Mucosa of rectum (tissue), 2 donors: ENCODE results near the gene ZNF24.

Experiments used
- H3K27ac ChIP-seq, 2 donors: one replicate each; pipeline ENCODE4 v1.7.0; 2013; ENCODE audit warnings: inconsistent platforms in 2 of 2, low read depth in 2 of 2, low read length in 2 of 2
- H3K27me3 ChIP-seq, 2 donors: one replicate each; pipeline ENCODE4 v1.7.0; 2013; ENCODE audit warnings: low read length in 2 of 2; ENCODE audit not compliant: control insufficient read depth in 2 of 2, insufficient read depth in 2 of 2
- H3K36me3 ChIP-seq, 2 donors: one replicate each; pipeline ENCODE4 v1.7.0; 2013; ENCODE audit warnings: low read length in 2 of 2; ENCODE audit not compliant: control insufficient read depth in 2 of 2, insufficient read depth in 2 of 2
- H3K4me1 ChIP-seq, 2 donors: one replicate each; pipeline ENCODE4 v1.7.0; 2013; ENCODE audit warnings: low read length in 2 of 2, mild to moderate bottlenecking in 1 of 2; ENCODE audit not compliant: control insufficient read depth in 2 of 2, insufficient read depth in 2 of 2
- H3K4me3 ChIP-seq, 2 donors: one replicate each; pipeline ENCODE4 v1.7.0; 2013; ENCODE audit warnings: low read length in 2 of 2
- H3K9ac ChIP-seq, 2 donors: one replicate each; pipeline ENCODE4 v1.7.0; 2013; ENCODE audit warnings: low read length in 2 of 2, low read depth in 1 of 2, mild to moderate bottlenecking in 1 of 2
- H3K9me3 ChIP-seq, 2 donors: one replicate each; pipeline ENCODE4 v1.7.0; 2013; ENCODE audit warnings: low read length in 2 of 2; ENCODE audit not compliant: control insufficient read depth in 2 of 2
- donor health status: healthy.
- donor health status: Normal muscosa, but diverticular disease.

The ZNF24 gene

DNA sequence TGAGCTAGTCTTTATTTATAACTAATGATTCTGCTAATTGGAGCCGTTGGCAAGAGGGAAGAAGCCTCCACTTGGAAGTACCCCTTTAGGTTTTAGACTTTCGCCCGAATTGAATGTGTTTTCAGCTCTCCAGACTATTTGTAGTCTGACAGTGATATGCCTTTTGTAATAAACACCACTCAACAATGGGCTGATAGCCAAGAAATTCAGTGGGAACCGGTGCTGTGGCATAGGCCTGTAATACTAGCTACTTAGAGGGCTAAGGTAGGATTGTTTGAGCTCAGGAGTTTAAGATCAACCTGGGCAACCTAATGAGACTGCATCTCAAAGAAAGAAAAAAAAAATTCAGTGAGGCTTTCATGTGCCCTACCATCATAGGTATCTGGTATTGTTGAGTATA, 40.6 kb downstream of the ZNF24 start:
- peaks cover 36 to 38% of the 10 kb centered on the region in 2 donors for H3K9me3 ChIP-seq
- no peaks in the 10 kb centered on the region for H3K4me1 ChIP-seq
- H3K4me3 ChIP-seq, result no peak overlapping the region
- no peak overlapping the region for H3K9ac ChIP-seq
- H3K36me3 ChIP-seq, result peaks cover 43 to 46% of the 10 kb centered on the region in 2 donors
- H3K27me3 ChIP-seq, result no peaks in the 10 kb centered on the region
- no peak overlapping the region for H3K27ac ChIP-seq

- Histone ChIP-seq H3K27ac (no peak overlapping the region), H3K36me3 (peaks cover 14 to 28% of the 10 kb centered on the region in 2 donors), H3K4me3 (no peak overlapping the region), H3K9me3 (no peaks in the 10 kb centered on the region), H3K27me3 (no peaks in the 10 kb centered on the region), H3K4me1 (peaks cover 2 to 5% of the 10 kb centered on the region in 2 donors), H3K9ac (no peak overlapping the region)
These were observed 48.2 kb downstream of the ZNF24 start for GRCh38 chr18:35296060-35296459.

DNA sequence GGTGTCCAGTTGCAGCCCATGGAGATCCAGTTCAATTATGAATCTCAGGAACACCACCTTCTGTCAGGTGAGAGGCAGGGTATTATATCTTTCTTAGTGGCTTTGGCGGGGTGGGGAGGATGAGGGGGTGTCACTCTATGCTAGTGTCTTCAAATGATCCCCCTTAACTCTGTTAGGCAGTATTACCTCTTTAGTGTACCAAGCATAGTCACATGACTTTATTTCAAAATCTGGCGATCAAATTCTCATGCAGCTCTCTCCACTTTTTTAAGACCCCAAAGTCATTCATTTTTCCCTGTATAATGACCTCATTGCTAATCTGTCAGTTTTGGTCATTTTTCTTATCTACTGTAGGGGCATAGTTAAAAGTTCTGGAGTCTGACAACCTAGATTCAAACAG, 53.1 kb downstream of the ZNF24 start:
- no peaks in the 10 kb centered on the region for H3K27me3 ChIP-seq
- peaks cover 7 to 11% of the 10 kb centered on the region in 2 donors for H3K4me1 ChIP-seq
- H3K9me3 ChIP-seq, result no peaks in the 10 kb centered on the region
- peak overlapping the region; percentile 82 to 98 for H3K4me3 ChIP-seq
- peak overlapping the region; percentile 85 to 86 for H3K9ac ChIP-seq
- H3K36me3 ChIP-seq, result peaks cover 4 to 16% of the 10 kb centered on the region in 2 donors
- no peak overlapping the region for H3K27ac ChIP-seq

- Histone ChIP-seq H3K9ac (peak within 1 kb of the TSS; percentile 85 to 86), H3K4me1 (peaks cover 7 to 11% of the 10 kb centered on the region in 2 donors), H3K9me3 (no peaks in the 10 kb centered on the region), H3K36me3 (peaks cover 0 to 14% of the 10 kb centered on the region in 2 donors), H3K27me3 (no peaks in the 10 kb centered on the region), H3K4me3 (peak within 1 kb of the TSS; percentile 82 to 98), H3K27ac (peak within 1 kb of the TSS; percentile 74 to 86)
These were observed 54.0 kb downstream of the ZNF24 start, which contains the start of gene ZSCAN30 for GRCh38 chr18:35290094-35290735. ZSCAN30 (minus strand) TSS chr18:35290229; CDS start chr18:35264352, 25,877 bp downstream.

GRCh38 chr18:35289727-35290093, 54.5 kb downstream of the ZNF24 start:
- H3K27me3 ChIP-seq, result no peaks in the 10 kb centered on the region
- peaks cover under 1 to 9% of the 10 kb centered on the region in 2 donors for H3K36me3 ChIP-seq
- no peaks in the 10 kb centered on the region for H3K9me3 ChIP-seq
- peak overlapping the region; percentile 82 to 98 for H3K4me3 ChIP-seq
- peak overlapping the region; percentile 74 to 86 for H3K27ac ChIP-seq
- peaks cover 7 to 11% of the 10 kb centered on the region in 2 donors for H3K4me1 ChIP-seq
- H3K9ac ChIP-seq, result peak overlapping the region; percentile 85 to 86

GRCh38 chr18:35289293-35289692, 54.9 kb downstream of the ZNF24 start:
- peak overlapping the region; percentile 82 to 98 for H3K4me3 ChIP-seq
- peaks cover 3 to 9% of the 10 kb centered on the region in 2 donors for H3K36me3 ChIP-seq
- peak overlapping the region; percentile 85 to 86 for H3K9ac ChIP-seq
- peaks cover 7 to 11% of the 10 kb centered on the region in 2 donors for H3K4me1 ChIP-seq
- no peaks in the 10 kb centered on the region for H3K27me3 ChIP-seq
- no peaks in the 10 kb centered on the region for H3K9me3 ChIP-seq
- H3K27ac ChIP-seq, result peak overlapping the region in 1 of 2 donors; percentile 86

GRCh38 chr18:35284841-35285240, 59.4 kb downstream of the ZNF24 start:
- H3K4me1 ChIP-seq, result peaks cover 4 to 5% of the 10 kb centered on the region in 2 donors
- no peak overlapping the region for H3K4me3 ChIP-seq
- H3K27ac ChIP-seq, result no peak overlapping the region
- H3K9me3 ChIP-seq, result no peaks in the 10 kb centered on the region
- no peak overlapping the region for H3K9ac ChIP-seq
- peaks cover 0 to 8% of the 10 kb centered on the region in 2 donors for H3K36me3 ChIP-seq
- H3K27me3 ChIP-seq, result no peaks in the 10 kb centered on the region

GRCh38 chr18:35283923-35284794, 60.1 kb downstream of the ZNF24 start:
- Histone ChIP-seq H3K27ac (no peak overlapping the region), H3K27me3 (no peaks in the 10 kb centered on the region), H3K9me3 (no peaks in the 10 kb centered on the region), H3K4me3 (no peak overlapping the region), H3K9ac (no peak overlapping the region), H3K36me3 (peaks cover 0 to 8% of the 10 kb centered on the region in 2 donors), H3K4me1 (peaks cover under 1 to 2% of the 10 kb centered on the region in 2 donors)

- H3K9me3 ChIP-seq, result peaks cover 0 to 2% of the 10 kb centered on the region in 2 donors
- H3K4me3 ChIP-seq, result no peak overlapping the region
- peaks cover 0 to 8% of the 10 kb centered on the region in 2 donors for H3K36me3 ChIP-seq
- peaks cover 0 to 2% of the 10 kb centered on the region in 2 donors for H3K4me1 ChIP-seq
- H3K27ac ChIP-seq, result no peak overlapping the region
- H3K27me3 ChIP-seq, result no peaks in the 10 kb centered on the region
- H3K9ac ChIP-seq, result no peak overlapping the region
These were observed 61.9 kb downstream of the ZNF24 start for GRCh38 chr18:35282353-35282752.
